GM21390 (cell line): ENCODE data around the gene CSMD2.
"Not testable (repeated sequence)": the region's sequence is repeated elsewhere in the genome, so short reads cannot be mapped to it uniquely, and the experiment has no call there.

ENCODE experiments used
- ATAC-seq: cut with Tn5 transposase; IDR thresholded peaks from one replicate; pipeline ENCODE4 v1.9.1; 2021; ENCODE audit not compliant: unreplicated experiment

CSMD2 gene

DNA sequence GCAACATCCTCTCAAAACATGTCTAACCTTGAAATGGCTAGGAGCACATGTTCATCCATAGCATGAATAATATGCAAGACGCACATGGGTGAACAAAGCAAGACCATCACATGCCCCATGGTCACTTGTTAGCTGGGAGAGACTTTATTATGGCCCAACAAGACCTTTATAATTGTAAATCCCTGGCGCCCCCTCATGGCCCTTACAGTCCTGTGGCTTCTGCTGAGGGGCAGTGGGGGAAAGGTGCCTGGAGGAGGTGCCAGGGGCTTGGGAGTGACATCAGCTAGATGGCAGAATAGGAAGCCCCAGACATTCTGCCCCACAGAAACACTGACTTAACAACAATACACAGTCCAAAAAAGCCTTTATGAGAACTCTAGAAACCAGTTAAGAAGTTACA, 51.7 kb downstream of the CSMD2 start:
- ATAC-seq: no peak

DNA sequence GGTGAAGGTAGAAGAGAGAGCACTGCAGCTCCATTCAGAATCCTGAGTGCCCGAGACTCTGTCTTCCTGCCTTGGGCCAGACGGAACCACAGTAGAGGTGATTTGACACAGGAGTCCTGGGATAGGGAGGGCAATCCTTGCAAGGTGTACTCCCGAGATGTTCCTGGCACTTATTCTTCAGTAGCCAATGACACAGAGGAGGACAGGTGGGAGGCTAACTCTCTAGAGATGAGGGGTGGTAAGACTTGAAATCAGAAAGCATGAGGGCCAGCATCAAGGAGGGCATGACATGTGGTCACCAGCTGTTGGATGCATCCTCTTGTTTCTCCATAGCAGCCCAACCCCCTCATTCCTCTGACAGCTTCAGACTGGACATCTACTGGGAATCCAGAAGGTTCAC, 56.3 kb downstream of the CSMD2 start:
- no peak for ATAC-seq

DNA sequence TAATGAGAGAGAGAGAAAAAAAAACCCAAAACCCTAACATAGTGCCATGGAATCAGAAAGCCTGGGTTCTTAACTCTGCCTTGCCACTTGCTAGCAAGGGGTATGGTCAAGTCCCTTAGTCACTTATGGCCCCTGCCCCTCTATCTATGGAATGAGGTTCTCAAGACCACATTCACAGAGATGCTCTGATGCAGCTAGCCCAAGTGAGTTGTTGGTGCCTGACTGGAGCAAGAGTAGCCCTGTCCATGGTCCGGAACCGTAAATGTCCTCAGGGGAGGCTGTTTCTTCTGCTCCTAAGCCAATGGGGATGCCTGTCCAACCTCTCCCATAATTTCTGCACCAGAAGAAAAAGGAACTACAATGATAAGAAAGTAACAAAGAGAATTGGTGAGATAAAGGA, 56.8 kb downstream of the CSMD2 start:
- ATAC-seq: no peak

DNA sequence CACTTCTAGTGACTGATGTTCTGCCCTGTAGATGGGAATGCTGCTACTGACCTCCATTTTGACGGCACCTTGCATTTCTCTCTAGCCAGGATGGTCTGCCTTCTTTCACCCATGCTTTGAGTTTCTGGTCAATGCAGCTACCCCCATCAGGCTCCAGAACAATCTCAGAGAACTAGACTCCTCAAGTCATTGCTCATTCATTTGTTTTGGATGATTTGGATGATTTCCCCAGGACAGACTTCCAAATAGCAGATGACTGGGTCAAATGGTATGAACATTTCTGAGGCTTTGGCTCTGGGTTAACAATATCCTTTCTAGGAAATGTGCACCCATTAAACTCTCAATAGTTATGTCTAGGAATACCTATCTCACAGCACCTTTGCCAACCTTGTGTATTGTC, 63.9 kb downstream of the CSMD2 start:
- ATAC-seq: no peak

DNA sequence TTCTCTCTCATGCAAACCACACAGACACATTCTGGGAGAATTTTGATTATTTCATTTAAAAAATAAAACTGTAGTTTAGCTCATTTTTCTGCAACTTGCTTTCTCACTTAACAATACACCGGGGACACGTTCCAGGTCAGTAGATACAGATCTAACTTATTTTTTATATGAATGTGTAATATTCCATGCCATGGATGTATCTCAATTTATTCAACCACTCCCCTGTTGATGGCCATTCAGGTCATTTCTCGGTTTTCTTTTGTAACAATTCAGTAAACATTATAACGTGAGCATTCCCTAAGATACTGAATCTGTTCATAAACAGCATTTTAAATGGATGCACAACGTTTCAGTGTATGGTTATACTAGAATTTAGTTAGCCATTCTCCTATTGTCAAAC, 64.7 kb downstream of the CSMD2 start:
- no peak for ATAC-seq

DNA sequence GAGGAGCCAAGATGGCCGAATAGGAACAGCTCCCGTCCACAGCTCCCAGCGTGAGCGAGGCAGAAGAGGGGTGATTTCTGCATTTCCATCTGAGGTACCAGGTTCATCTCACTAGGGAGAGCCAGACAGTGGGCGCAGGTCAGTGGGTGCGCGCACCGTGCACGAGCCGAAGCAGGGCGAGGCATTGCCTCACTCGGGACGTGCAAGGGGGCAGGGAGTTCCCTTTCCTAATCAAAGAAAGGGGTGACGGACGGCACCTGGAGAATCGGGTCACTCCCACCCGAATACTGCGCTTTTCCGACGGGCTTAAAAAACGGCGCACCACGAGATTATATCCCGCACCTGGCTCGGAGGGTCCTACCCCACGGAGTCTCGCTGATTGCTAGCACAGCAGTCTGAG, 72.6 kb downstream of the CSMD2 start:
- not testable (repeated sequence) for ATAC-seq

DNA sequence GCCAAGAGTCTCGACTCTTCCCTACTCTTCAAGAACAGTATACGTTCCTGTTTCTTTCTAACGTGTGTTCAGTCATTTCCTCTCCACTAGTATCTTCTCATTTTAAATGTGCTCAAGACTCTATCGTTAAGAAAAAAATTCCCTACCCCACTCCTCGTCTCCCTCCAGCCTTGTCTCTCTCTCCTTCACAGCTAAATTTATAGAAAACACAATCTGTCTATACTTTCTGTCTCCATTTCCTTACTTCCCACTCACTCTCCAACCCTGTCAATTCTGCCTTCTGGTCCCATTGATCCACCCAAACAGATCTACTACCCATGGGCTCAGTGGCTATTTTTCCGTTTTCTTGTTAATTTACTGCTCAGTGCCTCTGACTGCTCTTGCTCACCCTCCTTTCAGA, 75.3 kb downstream of the CSMD2 start:
- no peak for ATAC-seq

DNA sequence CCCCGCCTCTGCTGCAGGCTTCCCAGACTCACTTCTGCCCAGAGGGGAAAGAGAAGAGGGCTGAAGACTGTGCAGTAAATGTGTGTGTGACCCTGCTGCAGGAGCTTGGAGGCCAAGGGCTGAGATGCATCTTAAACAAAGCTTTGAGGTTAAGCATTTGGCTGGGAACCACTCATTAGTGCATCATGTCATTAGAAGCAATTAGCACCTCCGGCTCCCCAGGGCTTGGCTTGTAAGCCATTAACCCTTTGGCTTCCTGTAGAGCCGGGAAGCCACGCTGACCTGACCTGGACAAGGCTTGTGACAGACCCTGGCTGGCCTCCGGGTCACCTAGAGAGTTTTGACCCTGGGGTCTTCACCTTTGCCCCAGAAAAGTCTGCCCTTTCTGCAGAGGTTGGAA, 77.0 kb downstream of the CSMD2 start:
- no peak for ATAC-seq

DNA sequence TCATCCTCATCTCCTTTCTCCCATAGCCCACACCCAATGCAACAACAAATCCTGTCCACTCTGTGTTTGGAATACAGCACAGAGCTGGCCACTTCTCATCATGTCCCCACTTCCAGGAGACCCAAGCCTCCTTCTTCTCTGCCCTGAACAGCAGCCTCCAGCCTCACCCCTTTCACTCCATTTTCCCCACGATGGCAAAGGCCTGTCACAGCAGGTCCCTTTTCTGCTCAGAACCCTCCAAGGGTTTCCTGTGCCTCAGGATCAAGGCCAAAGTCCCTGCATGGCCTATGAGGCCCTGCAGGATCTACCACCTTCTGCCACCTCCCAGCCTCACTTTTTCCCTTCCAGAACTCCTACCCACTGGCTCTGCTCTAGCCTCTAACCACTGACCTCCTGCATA, 78.5 kb downstream of the CSMD2 start:
- no peak for ATAC-seq

DNA sequence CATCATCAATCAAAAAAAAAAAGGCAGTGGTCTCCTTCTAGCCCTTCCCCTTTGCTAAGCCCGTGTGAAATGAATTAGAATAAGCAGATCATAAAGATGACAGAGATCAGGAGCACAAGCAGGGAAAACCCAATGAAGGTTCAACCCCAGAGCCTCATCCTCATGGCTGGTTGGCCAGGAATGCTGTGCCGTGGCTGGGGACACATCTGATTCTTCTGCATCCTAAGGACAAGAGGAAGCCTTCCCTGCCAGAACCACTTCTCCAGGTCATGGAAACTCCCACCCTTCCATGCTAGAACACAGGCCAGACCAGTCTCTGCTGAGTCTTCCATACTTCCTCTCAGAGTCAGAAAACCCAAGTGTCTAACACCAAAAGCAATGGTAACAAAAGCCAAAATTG, 81.1 kb downstream of the CSMD2 start:
- ATAC-seq: no peak

DNA sequence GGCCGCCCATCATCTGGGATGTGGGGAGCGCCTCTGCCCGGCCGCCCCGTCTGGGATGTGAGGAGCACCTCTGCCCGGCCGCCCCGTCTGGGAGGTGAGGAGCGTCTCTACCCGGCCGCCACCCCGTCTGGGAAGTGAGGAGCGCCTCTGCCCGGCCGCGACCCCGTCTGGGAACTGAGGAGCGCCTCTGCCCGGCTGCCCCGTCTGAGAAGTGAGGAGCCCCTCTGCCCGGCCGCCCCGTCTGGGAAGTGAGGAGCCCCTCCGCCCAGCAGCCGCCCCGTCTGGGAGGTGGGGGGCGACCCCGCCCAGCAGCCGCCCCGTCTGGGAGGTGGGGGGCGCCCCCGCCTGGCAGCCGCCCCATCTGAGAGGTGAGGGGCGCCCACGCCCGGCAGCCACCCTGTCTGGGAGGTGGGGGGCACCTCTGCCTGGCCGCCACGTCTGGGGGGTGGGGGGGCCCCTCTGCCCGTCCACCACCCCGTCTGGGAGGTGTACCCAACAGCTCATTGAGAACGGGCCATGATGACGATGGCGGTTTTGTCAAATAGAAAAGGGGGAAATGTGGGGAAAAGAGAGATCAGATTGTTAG, 82.9 kb downstream of the CSMD2 start:
- not testable (repeated sequence) for ATAC-seq

DNA sequence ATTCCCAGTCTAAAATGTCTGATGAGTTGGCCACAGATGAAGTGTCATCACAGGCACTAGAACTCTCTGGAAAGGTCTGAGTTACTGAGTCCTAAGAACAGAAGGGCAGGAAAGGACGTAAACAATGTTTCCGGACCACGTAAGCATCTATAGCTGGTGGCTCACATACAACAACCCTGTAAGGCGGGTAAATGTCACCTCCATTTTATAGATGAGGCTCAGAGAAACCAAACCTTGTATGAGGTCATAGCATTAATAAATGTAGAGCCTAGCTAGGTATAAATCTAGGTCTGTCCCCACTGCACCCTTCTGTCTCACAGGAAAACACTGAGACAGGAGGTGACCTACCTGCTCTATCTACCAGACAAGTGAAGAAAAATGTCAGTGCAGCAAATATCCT, 86.6 kb downstream of the CSMD2 start:
- ATAC-seq: no peak

DNA sequence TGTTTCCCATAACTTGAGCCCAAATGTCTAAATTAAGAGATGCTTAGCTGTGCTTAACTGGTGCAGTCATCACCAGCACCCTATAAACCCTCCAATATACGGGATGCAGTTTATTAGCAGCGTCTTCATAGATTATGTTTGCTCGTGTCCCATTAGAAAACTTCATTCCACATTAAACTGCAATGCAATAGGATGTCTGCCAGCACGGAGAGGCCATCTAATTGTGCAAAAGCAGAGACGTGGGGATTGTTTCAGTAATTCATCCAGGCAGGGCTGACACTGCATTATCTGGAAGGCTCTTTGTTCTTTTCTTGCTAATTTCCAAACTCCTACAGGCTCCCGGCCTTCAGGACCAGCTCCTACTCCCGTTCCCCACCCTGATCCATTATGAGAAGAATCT, 89.5 kb downstream of the CSMD2 start:
- ATAC-seq: no peak

DNA sequence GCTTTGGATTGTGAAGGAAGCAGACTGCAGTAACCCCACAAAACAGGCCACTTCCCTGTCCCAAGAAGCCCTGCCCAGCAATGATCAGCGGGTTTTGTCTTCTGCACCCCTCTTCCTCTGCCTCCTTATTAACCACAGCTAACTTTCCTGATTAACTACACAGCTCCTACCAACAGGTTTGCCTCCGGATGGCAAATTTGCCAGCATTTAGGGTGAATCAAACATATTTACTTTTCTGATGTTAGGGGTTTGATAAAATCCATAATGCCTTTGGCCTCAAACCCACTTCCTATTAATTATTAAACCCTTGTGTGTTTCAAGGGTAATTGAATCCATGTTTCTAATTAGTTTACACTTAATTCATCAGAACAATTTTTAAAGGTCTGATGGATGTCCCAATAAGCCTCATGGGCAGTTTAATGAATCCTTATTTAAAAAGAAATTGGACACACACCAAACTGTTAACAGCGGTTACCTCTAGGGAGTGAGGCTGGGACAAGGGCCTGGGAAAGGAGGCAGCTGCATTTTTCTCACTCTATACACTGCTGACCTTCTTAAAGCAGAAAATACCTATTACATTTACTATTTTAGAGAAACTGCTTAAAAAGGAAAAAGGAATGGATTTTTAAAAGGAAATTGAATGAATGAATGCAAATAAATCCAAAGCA, 91.9 kb downstream of the CSMD2 start:
- ATAC-seq: no peak

DNA sequence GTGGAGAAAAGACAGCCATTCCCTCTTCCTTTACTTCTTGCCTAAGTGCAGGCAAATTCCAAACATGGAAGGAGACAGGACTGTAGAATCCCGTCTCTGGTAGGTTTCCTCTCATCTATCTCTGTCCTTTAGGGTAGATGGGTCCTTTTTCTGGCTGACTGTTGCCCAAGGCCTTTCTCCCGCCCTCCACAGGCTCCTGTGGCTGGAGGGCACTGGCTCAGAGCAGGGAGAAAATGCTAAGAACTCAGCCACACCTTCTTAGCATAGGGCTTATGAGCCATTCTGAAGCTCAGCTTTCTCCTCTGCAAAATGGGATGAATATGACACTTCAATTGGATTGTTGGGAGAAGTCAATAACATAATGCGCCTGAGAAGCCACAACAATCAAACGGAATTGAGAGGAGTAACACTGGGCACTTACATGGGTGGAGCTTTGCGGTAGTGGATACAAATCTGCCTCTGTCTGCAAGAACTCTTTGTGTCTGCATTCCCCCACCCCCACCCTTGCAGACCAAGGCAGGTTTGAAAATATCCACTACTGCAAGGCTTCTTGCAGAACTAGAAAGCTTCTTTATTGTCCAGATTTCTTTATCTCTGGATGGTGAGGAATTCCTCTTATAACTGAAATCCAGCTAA, 94.7 kb downstream of the CSMD2 start:
- ATAC-seq: no peak

DNA sequence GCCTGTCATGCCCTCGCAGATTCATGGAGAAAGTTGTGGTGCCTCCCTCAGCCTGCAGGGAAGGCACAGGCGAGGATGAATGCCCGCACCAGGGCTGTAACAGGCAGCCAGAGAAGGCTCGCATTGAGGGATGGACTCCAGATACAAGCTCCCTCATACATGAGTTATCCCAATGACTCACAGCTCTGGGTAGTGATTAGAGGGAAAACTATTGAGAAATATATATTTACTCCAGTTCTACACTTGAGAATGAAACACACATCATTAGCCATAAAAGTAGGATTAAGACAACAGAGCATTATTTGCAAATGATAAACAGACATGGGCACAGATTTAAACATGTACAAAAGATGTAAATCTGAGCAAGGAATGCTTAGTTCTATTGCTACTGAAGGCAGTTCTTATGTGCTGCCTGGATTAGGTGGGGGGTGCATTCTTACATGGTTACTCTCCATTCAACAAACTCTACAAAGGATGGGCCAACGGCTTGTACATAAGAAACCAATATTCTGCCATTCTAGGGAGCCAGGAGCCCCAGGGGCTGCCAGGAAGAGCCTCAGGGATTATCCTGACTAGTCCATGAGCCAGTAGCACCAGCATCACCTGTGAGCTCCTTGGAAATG, 97.9 kb downstream of the CSMD2 start:
- ATAC-seq: no peak

DNA sequence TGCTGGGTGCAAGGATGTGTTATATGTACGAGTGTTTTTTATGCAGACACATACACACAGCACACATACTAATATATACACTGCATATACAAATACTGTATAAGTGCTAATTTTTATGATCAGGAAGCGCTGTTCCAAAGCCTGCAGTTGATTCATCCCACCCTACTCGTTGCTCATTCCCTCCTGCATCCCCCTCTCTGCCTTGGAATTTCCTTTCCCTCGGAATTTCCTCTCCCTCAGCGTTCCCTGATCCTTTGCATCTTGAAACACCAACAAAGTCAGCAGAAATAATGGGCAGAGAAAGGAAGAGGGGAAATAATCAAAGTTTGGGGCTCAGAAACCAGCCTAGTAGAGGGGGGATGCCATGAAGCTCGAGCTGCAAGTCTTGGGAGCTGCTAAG, 98.9 kb downstream of the CSMD2 start:
- no peak for ATAC-seq

DNA sequence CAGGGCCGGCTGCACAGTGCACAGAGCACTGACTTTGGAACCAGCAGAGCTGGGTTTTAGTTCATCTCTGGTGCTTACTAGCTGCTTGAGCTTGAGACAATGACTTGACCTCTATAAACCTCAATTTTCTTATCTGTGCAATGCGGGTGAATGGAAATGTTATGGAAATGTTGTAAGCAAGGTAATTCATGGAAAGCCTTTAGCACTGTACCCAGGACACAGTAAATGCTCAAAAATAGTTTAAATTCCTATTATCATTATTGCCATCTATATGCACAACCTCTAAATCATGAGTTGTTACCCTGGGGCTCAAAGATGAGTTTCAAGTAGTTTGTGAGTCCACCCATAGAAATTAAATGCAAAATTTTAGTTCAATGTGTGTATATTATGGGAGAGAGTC, 99.5 kb downstream of the CSMD2 start:
- ATAC-seq: no peak

DNA sequence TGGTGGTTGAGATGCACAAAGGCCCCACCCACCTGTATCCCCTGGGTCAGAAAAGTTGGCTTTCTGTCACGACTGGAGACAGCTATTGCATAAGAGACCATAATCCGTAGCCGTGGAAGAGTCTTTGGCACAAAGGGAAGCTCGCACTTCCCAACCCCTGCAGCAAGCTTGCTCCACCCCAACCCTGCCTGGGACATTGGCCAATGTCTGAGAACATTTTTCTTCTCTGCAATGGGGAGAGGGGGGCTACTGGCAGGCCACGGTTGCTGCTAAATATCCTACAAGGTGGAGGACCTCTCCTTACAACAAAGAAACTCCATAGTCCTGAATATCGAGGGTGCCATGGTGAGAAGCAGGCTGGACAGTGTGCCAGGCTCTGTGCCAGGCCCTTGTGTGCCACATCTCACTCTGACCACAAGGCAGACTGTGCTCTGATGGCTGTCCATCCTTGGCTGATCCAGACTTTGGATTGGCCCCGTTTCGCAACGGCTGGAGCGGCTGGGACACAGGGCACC, 104.1 kb downstream of the CSMD2 start:
- ATAC-seq: no peak

DNA sequence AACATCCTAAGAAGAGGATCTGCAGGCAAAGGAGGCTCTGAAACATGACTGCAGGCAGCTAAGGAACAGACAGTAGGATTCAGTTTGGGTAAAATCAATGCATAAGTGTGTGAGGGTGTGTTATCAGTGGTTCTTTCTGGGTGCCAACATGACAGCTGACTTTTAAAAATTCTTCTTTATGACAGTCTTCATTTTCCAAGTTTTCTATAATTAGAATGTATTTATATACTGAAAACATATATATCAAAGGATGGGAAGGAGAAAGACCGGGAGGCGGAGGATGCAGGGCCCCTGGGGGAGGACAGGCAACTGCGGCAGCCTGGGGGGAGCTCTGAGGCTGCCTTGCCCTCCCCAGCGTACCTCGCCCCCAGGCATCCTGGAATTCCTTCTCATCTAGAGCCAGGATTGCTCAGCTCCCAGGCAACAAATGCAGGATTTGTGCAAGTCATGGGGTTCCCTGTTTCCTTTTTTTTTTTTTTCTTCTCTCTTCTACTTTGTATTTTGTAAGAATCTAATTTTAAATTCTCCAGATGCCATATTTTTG, 104.8 kb downstream of the CSMD2 start:
- no peak for ATAC-seq

DNA sequence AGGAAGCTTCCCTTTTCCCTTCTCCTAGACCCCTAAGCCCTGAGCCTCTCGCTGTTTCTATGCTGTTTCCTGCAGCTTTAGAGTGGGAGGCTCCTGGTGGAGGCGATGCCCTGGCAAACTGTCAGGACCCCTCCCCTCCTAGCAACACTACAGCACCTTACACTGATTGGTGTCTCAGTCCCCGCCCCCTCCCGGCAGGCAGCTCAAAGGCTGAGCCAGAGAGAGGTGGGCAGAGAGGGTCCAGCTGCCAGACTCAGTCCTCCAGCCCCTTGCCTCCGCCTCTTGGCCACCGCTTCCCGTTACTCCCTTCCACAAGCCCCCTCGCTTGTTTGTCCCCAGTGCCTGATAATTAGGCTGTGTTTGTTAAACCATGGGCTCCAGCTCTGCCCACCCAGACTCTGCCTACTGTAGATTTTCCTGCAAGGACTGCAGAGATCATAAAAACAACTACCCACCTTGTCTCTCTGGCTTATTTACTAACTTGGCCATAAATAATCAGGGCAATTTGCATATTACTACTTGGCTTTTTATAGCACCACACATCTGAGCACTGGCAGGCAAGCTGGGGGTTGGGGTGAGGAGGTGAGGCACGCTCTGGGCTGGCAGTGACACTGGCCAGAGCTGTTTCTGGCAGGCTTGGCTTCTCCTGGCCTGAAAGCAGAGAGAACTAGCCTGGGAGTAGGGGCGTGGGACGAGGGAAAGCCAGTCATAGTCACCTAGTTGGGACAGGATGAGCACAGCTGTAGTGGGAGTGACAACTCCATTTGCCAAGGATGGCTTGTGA, 107.5 kb downstream of the CSMD2 start:
- no peak for ATAC-seq
